ENCODE results near the gene CAPN9.

The CAPN9 gene

GRCh38 chr1:230796626-230797025 is 49.4 kb downstream of the CAPN9 start:
- no peak for DNase-seq (ENCODE audit: low read depth)

GRCh38 chr1:230797376-230797920 is 50.3 kb downstream of the CAPN9 start:
- DNase-seq (ENCODE audit: low read depth), result no peak

- DNase-seq (ENCODE audit: low read depth), result no peak
These were observed 50.8 kb downstream of the CAPN9 start for GRCh38 chr1:230797942-230798365.

DNA sequence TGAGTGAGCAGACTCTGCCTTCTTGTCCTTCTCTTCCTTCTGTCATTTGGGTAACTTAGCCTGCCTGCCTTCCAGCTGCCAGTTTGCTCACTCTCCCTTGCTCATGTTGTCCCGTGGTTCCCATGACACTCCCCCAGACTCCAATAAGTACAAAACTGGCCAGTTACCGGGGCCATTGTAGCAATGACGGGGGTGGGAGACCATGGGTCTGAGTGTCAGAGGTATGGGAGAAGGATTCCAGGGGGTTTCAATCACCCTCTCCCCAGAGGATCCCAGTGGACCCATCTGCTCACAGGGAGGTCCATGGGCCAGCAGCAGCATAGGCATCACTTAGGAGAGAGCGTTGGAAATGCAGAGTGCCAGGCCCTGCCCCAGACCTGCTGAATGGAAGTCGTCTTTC is 51.3 kb downstream of the CAPN9 start:
- DNase-seq (ENCODE audit: low read depth), result no peak

- DNase-seq (ENCODE audit: low read depth), result no peak
These were observed 54.0 kb downstream of the CAPN9 start for GRCh38 chr1:230800891-230801840.

DNA sequence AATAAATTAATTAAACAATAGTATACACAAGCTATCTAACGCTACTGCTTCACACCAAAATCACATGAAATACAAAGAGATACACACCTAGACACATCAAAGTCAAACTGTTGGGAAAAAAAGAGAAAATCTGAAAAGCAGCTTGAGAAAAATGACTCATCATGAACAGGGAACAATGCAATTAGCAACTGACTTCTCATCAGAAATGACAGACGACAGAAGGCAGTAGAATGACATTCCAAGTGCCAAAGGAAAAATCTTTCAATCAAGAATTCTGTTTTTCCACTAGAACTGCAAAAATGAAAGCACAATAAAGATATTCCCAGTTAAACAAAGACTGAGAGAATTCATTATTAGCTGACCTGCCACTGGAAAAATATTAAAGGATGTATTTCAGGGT is 57.2 kb downstream of the CAPN9 start:
- DNase-seq (ENCODE audit: low read depth), result no peak

GRCh38 chr1:230806552-230806951 is 59.4 kb downstream of the CAPN9 start:
- DNase-seq (ENCODE audit: low read depth), result no peak

- DNase-seq (ENCODE audit: low read depth), result no peak
These were observed 59.8 kb downstream of the CAPN9 start for GRCh38 chr1:230807029-230807428.

GRCh38 chr1:230807561-230808280 is 60.5 kb downstream of the CAPN9 start:
- no peak for DNase-seq (ENCODE audit: low read depth)

- DNase-seq (ENCODE audit: low read depth), result no peak
These were observed 61.2 kb downstream of the CAPN9 start for GRCh38 chr1:230808281-230808872.

GRCh38 chr1:230809256-230809990 is 62.2 kb downstream of the CAPN9 start:
- no peak for DNase-seq (ENCODE audit: low read depth)

GRCh38 chr1:230812568-230812967 is 65.4 kb downstream of the CAPN9 start:
- no peak for DNase-seq (ENCODE audit: low read depth)

- no peak for DNase-seq (ENCODE audit: low read depth)
These were observed 67.9 kb downstream of the CAPN9 start for GRCh38 chr1:230814949-230815692.

DNA sequence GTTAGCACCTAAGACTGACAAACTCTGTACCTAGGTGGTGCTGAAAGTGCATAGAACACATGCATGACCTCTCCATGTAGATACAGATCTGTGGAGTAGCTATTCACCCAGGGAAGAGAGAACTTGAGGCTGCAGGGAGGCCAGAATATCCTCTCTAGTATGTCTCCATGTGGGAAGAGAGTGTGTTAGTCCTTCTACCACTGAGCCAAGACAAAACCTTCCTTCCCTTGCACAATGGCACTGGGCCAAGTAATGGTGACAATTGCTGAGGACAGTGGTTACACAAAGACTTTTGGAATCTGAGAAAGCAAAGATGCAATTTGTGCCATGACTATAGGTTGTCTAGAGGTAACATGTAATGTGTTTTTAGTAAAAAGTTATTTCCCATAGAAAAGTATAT is 68.8 kb downstream of the CAPN9 start:
- no peak for DNase-seq (ENCODE audit: low read depth)

DNA sequence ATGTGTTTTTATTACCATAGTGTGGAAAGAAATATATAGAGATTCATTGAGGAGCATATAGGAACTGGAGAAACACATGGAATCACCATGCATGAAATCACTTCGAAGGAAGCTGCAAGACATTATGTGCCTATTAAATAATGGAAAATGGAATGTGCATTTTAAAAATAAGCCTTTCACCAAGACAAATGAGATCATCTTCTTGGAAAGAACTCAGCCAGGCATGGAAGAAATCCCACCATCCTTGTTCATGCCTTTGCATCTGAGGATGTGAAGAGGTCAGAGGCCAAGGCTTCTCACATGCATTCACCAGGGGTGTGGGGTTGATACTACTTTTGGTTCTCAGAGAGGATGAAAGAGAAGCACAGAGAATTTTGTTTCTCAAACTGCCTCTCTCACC is 71.2 kb downstream of the CAPN9 start:
- DNase-seq (ENCODE audit: low read depth), result no peak

DNA sequence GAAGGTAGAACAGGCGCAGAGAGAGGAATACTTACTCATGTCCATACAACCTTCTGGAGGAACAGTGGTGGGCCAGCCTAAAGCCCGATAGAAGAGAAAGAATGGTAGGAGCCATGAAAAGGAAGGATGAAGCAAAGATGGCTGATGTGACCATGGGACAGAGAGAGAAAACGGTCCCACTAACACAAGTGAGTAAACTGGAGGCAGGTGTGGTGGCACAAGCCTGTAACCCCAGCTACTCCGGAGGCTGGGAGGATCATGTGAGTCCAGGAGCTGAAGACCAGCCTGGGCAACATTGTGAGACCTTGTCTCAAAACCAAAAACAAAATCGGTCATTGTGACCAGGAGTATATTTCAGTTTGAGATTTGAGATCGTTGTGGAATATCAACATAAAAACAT is 71.7 kb downstream of the CAPN9 start:
- DNase-seq (ENCODE audit: low read depth), result no peak

GRCh38 chr1:230819976-230820375 is 72.8 kb downstream of the CAPN9 start:
- no peak for DNase-seq (ENCODE audit: low read depth)

- DNase-seq (ENCODE audit: low read depth), result no peak
These were observed 73.4 kb downstream of the CAPN9 start for GRCh38 chr1:230820568-230820967.

DNA sequence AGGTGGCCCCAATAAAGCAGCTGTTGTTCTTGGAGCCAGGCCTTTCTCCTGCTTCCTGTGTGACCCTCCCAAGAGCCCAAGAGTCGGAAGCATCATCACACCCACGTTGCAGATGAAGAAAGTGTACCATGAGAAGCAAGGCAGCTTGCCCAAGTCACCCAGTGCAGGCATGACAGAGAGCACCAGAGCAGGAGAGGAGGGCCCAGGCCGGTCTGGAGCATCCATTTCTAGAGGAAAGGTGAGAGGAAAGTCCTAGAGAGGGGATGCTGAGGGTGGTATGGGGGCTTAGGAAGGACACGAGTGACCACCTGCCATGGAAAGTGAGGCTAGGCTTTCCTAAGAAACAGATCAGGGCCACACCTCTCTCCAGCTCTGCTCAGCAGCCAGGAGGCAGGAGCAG is 74.2 kb downstream of the CAPN9 start:
- no peak for DNase-seq (ENCODE audit: low read depth)

DNA sequence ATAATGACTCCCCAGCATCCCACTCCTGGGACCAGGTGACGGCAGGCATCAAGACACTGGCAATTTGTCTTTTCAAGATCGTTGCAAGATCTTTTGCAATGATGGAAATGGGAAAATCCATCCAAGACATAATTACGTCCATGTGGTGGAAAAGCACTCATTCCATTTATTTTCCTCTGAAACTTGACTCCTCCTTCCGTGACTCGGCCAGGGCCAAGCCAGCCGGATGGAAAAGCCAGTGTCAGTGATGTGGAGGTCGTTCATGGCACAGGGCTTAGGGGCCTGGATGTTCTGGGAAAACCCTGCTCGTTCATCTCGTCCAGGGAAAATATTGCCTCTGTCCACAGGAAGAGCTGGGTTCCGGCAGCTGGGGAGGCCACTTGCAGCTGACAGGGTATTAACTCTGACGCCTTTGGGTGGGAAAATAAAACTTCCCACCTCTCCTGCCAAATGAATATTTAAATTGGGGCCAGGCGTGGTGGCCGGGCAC is 74.9 kb downstream of the CAPN9 start:
- no peak for DNase-seq (ENCODE audit: low read depth)

DNA sequence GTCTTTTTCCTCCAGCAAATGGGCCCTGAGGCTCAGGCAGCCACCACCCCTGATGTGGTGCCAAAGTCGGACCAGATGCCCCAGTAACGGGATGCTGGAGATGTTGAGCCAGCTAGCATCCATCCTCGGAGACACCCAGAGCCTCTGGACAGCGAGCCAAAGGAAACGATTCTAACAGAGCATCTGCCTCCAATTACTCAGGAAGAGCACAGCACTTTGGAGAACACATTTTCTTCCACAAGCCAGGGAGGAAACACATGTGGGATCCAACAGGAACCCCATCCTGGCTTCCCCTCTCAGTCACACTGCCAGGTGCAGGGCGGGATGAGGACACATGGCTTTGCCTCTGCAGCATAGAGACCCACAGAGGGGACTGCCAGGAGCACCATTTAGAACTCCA is 76.2 kb downstream of the CAPN9 start:
- DNase-seq (ENCODE audit: low read depth), result no peak
